Measurements from ENCODE around the gene ANXA1.

Gene ANXA1

GRCh38 chr9:73151653-73152542 is at the start of gene ANXA1:
Gene ANXA1, plus strand, starts transcription at chr9:73151865. Its CDS starts 6,671 bp downstream, at chr9:73158536.
- DNase-seq = no peak

- DNase-seq = no peak
Measured at GRCh38 chr9:73104342-73104741, 47.3 kb upstream of the ANXA1 start.

GRCh38 chr9:73104921-73105320 is 46.7 kb upstream of the ANXA1 start:
- DNase-seq = no peak

GRCh38 chr9:73107489-73108069 is 44.1 kb upstream of the ANXA1 start:
- DNase-seq = peak; percentile 2 to 21 (median 11)

GRCh38 chr9:73114058-73114457 is 37.6 kb upstream of the ANXA1 start:
- no peak for DNase-seq

- DNase-seq = no peak
Measured at GRCh38 chr9:73114958-73115357, 36.7 kb upstream of the ANXA1 start.

GRCh38 chr9:73116031-73116430 is 35.6 kb upstream of the ANXA1 start:
- DNase-seq = no peak

- no peak for DNase-seq
Measured at GRCh38 chr9:73116880-73117279, 34.8 kb upstream of the ANXA1 start.

GRCh38 chr9:73118286-73118685 is 33.4 kb upstream of the ANXA1 start:
- DNase-seq = no peak

GRCh38 chr9:73118898-73119554 is 32.6 kb upstream of the ANXA1 start:
- DNase-seq = no peak

GRCh38 chr9:73121375-73121935 is 30.2 kb upstream of the ANXA1 start:
- DNase-seq = no peak

- no peak for DNase-seq
Measured at GRCh38 chr9:73125651-73126050, 26.0 kb upstream of the ANXA1 start.

- DNase-seq = no peak
Measured at GRCh38 chr9:73129941-73130685, 21.6 kb upstream of the ANXA1 start.

GRCh38 chr9:73131461-73131860 is 20.2 kb upstream of the ANXA1 start:
- no peak for DNase-seq

- DNase-seq = peak; percentile 8 to 18 (median 9)
Measured at GRCh38 chr9:73132034-73132776, 19.5 kb upstream of the ANXA1 start.

GRCh38 chr9:73133022-73133651 is 18.5 kb upstream of the ANXA1 start:
- no peak for DNase-seq

GRCh38 chr9:73133921-73134407 is 17.7 kb upstream of the ANXA1 start:
- DNase-seq = no peak

- DNase-seq = no peak
Measured at GRCh38 chr9:73135394-73135793, 16.3 kb upstream of the ANXA1 start.

GRCh38 chr9:73137286-73137899 is 14.3 kb upstream of the ANXA1 start:
- no peak for DNase-seq

GRCh38 chr9:73137914-73138313 is 13.8 kb upstream of the ANXA1 start:
- DNase-seq = no peak

- no peak for DNase-seq
Measured at GRCh38 chr9:73138516-73138915, 13.1 kb upstream of the ANXA1 start.

Data from activated CD4-positive, CD25-positive, alpha-beta regulatory T cell (primary cell).